GM18861 (cell line): ENCODE results near the gene PTTG2.
A peak's percentile ranks its signal among the peaks of the same experiment; 100 is the strongest.

ENCODE experiments used
- ATAC-seq: cut with Tn5 transposase; IDR thresholded peaks from one replicate; pipeline ENCODE4 v1.9.1; 2021; ENCODE audit not compliant: unreplicated experiment

Gene PTTG2

GRCh38 chr4:37982736-37983135 lies 22.5 kb downstream of the PTTG2 start:
- no peak for ATAC-seq

GRCh38 chr4:37983951-37984350 lies 23.8 kb downstream of the PTTG2 start:
- ATAC-seq, result no peak

- ATAC-seq, result no peak
Measured at GRCh38 chr4:37985730-37986275, 25.6 kb downstream of the PTTG2 start.

DNA sequence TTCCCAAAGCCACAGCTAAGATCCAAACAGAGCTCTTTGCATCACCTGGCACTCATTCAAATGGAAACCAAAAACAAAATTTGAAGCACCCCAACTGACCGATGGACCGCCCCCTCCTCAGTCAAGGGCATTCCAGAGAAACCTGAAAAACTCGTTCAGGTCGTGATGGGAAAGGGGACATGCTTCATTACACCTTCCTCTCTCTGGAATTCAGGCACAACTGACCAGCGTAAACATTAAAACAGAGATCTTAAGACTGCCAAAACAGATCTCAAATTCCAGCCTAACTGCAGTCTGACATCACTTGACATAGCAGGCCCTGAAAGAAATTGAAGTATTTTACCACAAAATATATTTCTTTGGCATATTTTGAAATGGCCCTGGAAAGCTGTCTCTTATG lies 28.5 kb downstream of the PTTG2 start:
- ATAC-seq, result no peak

GRCh38 chr4:37989398-37990260 lies 29.4 kb downstream of the PTTG2 start:
- ATAC-seq, result no peak

GRCh38 chr4:37990731-37991245 lies 30.6 kb downstream of the PTTG2 start:
- no peak for ATAC-seq

- no peak for ATAC-seq
Measured at GRCh38 chr4:37991623-37992410, 31.6 kb downstream of the PTTG2 start.

DNA sequence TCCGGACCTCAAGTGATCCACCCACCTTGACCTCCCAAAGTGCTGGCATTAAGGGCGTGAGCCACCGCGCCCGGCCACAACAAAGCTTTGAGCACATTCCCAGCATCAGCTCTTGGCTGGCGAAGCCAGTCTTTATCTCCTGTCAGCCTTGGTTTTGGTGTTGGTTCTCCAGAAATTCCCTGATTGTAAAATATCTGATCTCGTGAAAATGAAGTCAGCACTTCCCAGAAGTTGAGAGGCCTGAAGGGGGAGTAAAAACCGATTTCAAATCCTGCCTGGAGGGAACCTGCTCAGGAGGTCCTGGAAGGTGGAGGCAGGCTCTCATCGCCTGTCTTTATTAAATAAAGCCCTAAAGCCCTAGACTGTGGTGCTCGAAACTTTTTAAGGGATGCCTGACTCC lies 33.6 kb downstream of the PTTG2 start:
- no peak for ATAC-seq

DNA sequence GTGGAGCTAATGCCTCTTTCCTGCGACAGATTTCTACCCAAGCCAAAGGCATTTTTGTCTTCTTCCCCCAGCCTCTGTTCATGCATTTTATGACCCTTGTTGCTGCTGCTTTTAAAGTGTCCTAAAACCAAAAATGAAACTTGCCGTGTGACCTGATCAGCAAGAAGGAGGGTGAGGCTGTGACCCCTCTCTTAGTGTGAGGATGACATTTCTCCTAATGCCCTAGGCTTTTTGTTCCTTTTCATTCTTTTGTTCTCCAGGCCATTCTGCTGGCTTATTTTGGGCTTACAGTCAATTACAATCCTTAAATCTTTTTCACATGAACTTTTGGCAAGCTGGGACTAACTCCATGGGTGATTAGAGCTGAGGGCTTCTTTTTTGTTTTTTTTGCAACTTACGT lies 34.4 kb downstream of the PTTG2 start:
- ATAC-seq, result peak; percentile 69

- no peak for ATAC-seq
Measured at GRCh38 chr4:37995299-37995821, 35.2 kb downstream of the PTTG2 start.

- no peak for ATAC-seq
Measured at GRCh38 chr4:37995981-37996775, 36.0 kb downstream of the PTTG2 start.

GRCh38 chr4:37998226-37998625 lies 38.0 kb downstream of the PTTG2 start:
- ATAC-seq, result no peak

GRCh38 chr4:37999000-37999716 lies 39.0 kb downstream of the PTTG2 start:
- no peak for ATAC-seq

- no peak for ATAC-seq
Measured at GRCh38 chr4:37999965-38000364, 39.8 kb downstream of the PTTG2 start.

DNA sequence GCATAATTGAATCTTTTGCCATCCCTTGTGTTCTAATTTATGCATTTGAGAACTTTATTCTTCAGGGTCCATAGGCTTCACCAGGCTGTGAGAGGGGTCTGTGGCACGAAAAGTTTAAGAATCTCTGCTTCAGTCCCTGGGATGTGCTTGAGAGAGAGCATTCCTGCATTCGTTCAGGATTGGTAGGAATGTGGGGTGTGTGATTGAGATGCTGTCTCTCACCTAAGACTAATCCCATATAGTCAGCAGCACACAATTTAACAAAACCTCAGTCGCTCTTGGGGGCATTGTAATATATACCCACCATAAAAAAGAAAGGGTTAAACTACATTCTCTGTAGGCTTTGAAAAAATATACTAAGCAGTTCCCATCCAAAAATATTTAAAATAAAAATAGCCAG lies 41.7 kb downstream of the PTTG2 start:
- no peak for ATAC-seq

GRCh38 chr4:38002451-38003071 lies 42.4 kb downstream of the PTTG2 start:
- no peak for ATAC-seq

DNA sequence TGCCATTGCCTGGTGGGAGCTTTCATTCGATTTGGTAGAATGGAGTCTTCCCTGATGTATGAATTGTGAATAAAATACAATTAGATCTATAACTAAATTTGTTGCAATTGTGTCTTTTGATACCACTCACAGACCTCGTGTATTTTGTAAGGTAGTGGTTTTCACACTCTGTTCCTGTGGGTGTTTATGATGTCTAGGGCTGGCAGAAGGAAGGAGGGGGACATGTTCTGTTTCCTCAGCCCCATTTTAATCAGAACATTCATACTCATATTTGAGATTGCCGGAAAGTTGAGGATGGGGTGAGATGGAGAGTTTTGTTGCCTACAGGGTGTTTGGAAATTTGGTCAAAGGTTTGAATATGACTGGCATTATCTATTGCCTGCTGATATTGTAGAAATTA lies 42.9 kb downstream of the PTTG2 start:
- no peak for ATAC-seq

- no peak for ATAC-seq
Measured at GRCh38 chr4:38003628-38004027, 43.4 kb downstream of the PTTG2 start.

DNA sequence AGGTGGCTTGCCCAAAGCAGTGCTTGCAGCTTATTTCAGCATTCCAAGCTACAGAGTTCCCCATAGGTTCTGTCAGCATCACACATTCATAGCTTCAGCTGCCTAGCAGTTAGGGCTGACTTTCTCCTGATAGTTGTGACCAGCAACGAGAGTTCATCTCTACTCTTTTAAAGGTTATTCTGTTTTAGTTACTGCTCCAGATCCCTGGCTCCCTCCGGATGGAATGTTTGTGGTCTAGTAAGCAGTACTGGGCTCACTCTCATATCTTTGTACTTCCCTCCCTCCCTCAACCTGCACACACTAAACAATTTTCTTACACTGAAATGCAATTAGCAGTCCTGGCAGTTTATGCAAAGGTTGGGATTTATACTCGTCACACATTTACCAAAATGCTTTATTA lies 43.9 kb downstream of the PTTG2 start:
- ATAC-seq, result no peak

GRCh38 chr4:38004887-38005286 lies 44.7 kb downstream of the PTTG2 start:
- no peak for ATAC-seq
